KMS-11 (cell line): ENCODE data around the gene NFE2L2.

Experiments
- H2AFZ ChIP-seq: fragments of 200-600 bp; sonication (generic); 2 replicates; pipeline ENCODE4 v1.6.1; 2016; ENCODE audit warnings: antibody characterized with exemption, mixed run types, low read depth
- H3K27ac ChIP-seq: fragments of 200-600 bp; sonication (generic); 2 replicates; pipeline ENCODE4 v1.6.1; 2016; ENCODE audit warnings: mild to moderate bottlenecking, mixed run types
- H3K27me3 ChIP-seq: fragments of 200-600 bp; sonication (generic); 2 replicates; pipeline ENCODE4 v1.6.1; 2017; ENCODE audit warnings: mild to moderate bottlenecking, low read depth, mixed run types, moderate library complexity; ENCODE audit not compliant: insufficient read depth
- H3K36me3 ChIP-seq: fragments of 200-600 bp; sonication (generic); 2 replicates; pipeline ENCODE4 v1.6.1; 2017; ENCODE audit warnings: mild to moderate bottlenecking, mixed run types; ENCODE audit not compliant: insufficient read depth
- H3K4me1 ChIP-seq: fragments of 200-600 bp; sonication (generic); 2 replicates; pipeline ENCODE4 v1.6.1; 2016; ENCODE audit warnings: mild to moderate bottlenecking, low read depth, mixed run types; ENCODE audit not compliant: poor library complexity, severe bottlenecking
- H3K4me2 ChIP-seq: fragments of 200-600 bp; sonication (generic); 2 replicates; pipeline ENCODE4 v1.7.0; 2016; ENCODE audit warnings: mild to moderate bottlenecking, mixed run types
- H3K4me3 ChIP-seq: fragments of 200-600 bp; sonication (generic); IDR thresholded peaks from 2 replicates; pipeline ENCODE4 v1.6.1; 2017; ENCODE audit warnings: low read depth, low read length, mixed read lengths; ENCODE audit not compliant: insufficient read depth
- H3K79me2 ChIP-seq: fragments of 200-600 bp; sonication (generic); 2 replicates; pipeline ENCODE4 v1.6.1; 2016; ENCODE audit warnings: low read depth, mixed run types; ENCODE audit not compliant: insufficient read depth
- H3K9ac ChIP-seq: fragments of 200-600 bp; sonication (generic); 2 replicates; pipeline ENCODE4 v1.6.1; 2016; ENCODE audit warnings: mild to moderate bottlenecking, mixed run types
- H4K20me1 ChIP-seq: fragments of 200-600 bp; sonication (generic); 2 replicates; pipeline ENCODE4 v1.6.1; 2016; ENCODE audit warnings: mild to moderate bottlenecking, mixed run types; ENCODE audit not compliant: insufficient read depth
- TF ChIP-seq, protein P1 (sequence below): fragments of 200-600 bp; sonication (generic); conservative IDR thresholded peaks from 2 replicates; pipeline ENCODE4 v1.6.1; 2017; ENCODE audit warnings: low read depth, mild to moderate bottlenecking, antibody characterized with exemption, low read length, moderate library complexity, mixed read lengths

The NFE2L2 gene

DNA sequence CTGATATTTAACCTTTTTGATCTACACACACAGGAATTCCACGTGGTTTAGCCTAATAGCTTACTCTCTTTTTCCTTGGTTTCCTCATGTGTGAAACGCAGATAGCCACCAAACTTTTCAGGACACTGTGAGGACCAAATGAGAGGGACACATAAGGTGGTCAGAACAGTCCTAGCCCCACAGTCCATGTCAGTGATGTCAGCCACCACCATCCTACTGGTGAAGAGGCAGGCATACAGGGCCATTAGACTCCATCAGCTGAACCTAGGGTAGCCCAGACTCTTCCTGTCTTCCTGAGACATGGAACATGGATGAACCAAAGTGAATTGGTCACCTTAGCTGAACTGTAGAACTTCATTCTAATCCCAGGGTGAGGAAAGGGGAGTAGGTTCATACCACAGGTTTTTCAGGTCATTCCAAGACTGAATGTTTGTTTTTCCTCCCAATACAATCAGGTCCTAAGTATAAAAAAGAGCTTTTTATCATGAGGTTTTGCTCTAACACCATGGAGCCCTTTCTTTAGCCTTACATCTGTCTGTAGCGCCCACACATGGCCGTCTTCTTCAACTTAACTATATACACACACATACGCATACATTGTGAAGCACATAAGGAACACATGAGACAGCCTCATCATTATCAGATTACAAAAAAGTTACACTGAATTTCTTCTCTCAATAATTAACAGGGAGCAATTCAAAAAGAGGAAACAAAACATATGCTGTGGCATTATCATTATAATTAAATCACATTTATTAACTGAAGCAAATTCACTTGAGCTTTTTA is 18.5 kb upstream of the NFE2L2 start:
- no peaks in the 10 kb centered on the region for H3K36me3 ChIP-seq
- peak overlapping the region; percentile 79 for H3K9ac ChIP-seq
- H3K4me3 ChIP-seq: no peak overlapping the region
- TF ChIP-seq, protein P1, sequence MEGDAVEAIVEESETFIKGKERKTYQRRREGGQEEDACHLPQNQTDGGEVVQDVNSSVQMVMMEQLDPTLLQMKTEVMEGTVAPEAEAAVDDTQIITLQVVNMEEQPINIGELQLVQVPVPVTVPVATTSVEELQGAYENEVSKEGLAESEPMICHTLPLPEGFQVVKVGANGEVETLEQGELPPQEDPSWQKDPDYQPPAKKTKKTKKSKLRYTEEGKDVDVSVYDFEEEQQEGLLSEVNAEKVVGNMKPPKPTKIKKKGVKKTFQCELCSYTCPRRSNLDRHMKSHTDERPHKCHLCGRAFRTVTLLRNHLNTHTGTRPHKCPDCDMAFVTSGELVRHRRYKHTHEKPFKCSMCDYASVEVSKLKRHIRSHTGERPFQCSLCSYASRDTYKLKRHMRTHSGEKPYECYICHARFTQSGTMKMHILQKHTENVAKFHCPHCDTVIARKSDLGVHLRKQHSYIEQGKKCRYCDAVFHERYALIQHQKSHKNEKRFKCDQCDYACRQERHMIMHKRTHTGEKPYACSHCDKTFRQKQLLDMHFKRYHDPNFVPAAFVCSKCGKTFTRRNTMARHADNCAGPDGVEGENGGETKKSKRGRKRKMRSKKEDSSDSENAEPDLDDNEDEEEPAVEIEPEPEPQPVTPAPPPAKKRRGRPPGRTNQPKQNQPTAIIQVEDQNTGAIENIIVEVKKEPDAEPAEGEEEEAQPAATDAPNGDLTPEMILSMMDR: no peak; the same call in 1 of the 2 replicates
- no peaks in the 10 kb centered on the region for H4K20me1 ChIP-seq
- peak overlapping the region; percentile 88 for H3K4me2 ChIP-seq
- H3K4me1 ChIP-seq: peaks cover 96% of the 10 kb centered on the region
- H3K79me2 ChIP-seq: no peaks in the 10 kb centered on the region; the same call in 1 of the 2 replicates
- H3K27ac ChIP-seq: peak overlapping the region; percentile 99
- H2AFZ ChIP-seq: no peak overlapping the region
- H3K27me3 ChIP-seq: no peaks in the 10 kb centered on the region

DNA sequence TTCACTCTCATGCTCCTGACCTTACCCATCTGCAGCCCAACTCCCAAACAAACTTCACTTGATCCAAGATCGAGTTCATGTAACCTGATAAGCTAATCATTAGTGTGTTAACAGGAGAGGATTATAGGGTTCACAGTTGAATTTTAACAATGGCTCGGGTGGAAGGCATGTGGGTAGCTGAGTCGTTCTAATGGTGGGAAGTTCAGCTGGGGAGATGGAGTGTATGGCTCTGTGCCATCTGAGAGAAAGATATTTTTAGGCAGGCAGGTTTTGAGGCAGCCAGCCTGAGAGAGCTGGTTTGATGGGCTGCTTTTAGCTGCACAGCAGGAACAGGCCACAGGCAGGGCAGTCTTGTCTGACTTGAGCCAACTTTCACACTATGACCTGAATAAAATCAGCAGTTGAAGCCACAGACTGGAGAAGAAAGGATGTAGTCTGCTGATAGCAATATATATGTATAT is 17.7 kb upstream of the NFE2L2 start:
- Histone ChIP-seq H3K4me1 (peaks cover 96% of the 10 kb centered on the region), H4K20me1 (no peaks in the 10 kb centered on the region), H3K4me2 (peak overlapping the region; percentile 88), H3K4me3 (no peak overlapping the region), H3K27me3 (no peaks in the 10 kb centered on the region), H3K27ac (peak overlapping the region; percentile 99), H2AFZ (peak overlapping the region; percentile 50), H3K9ac (peak overlapping the region; percentile 79; the same call in 1 of the 2 replicates), H3K36me3 (no peaks in the 10 kb centered on the region), H3K79me2 (no peaks in the 10 kb centered on the region; the same call in 1 of the 2 replicates)
- TF ChIP-seq, protein P1: no peak

DNA sequence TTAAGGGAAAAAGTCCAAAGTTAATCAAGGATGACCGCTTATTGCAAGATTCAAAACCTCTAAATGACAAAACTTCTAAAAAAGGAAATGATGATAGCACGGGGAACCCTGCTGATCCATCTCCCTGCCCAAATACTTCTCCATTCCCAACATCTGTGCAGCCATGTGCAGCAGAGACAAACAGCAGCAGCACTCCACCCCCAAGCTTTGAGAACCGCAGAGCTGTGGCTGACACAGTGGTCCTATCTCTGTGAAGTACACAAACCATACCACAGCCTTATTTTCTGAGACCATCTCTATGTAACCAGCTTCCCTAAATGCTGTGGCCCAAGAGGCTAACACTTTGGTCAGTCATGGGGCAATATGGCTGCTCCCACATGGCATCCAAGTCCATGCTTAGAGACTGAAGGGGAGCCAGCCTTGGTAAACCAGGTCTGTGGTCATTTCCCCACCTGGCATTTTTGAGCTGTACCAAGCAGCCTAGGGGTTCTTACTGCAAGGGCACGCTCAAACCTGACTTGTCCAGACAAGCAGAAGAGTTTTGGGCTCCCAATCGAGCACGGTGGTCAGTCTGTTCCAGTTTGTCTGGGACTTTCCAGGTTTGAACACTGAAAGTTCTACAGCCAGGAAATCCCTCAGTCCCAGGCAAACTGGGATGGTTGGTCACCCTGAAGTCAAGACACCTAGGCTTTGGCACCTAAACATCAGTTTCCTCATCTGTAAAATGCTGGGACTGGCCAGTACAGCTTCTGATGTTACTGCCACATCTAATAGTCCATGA is 17.1 kb upstream of the NFE2L2 start:
- peaks cover 95% of the 10 kb centered on the region for H3K4me1 ChIP-seq
- no peak overlapping the region for H3K4me3 ChIP-seq
- peak overlapping the region; percentile 50; the same call in 1 of the 2 replicates for H2AFZ ChIP-seq
- H3K27ac ChIP-seq: peak overlapping the region; percentile 99
- no peaks in the 10 kb centered on the region for H3K27me3 ChIP-seq
- no peaks in the 10 kb centered on the region for H4K20me1 ChIP-seq
- TF ChIP-seq, protein P1: no peak
- no peaks in the 10 kb centered on the region; the same call in 1 of the 2 replicates for H3K79me2 ChIP-seq
- H3K36me3 ChIP-seq: no peaks in the 10 kb centered on the region
- peak overlapping the region; percentile 79; the same call in 1 of the 2 replicates for H3K9ac ChIP-seq
- H3K4me2 ChIP-seq: peak overlapping the region; percentile 88

DNA sequence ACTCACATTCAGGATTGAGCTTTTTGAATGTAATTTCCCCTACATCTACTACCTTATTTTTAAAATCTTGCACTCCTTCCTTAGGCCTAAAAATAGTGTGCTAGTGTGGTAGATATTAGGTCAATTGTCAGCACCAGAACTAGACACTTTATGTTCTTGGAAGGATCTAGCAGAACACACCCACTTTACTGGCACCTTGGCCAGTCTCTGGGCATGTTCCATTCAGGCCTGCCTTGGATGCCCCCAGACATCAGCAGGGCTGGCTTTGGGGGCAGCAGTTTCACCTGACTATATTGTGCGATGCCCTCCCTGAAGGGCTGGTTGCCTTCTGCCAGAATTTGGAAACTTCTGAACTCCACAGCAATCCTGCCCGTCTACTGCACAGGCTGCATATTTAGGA is 15.3 kb upstream of the NFE2L2 start:
- TF ChIP-seq, protein P1: no peak

More for the DNA sequence above, 15.3 kb upstream of the NFE2L2 start:
- no peak overlapping the region for H3K4me3 ChIP-seq
- H3K79me2 ChIP-seq: no peaks in the 10 kb centered on the region
- H3K4me1 ChIP-seq: peaks cover 80% of the 10 kb centered on the region
- peak overlapping the region; percentile 99; the same call in 1 of the 2 replicates for H3K27ac ChIP-seq
- no peaks in the 10 kb centered on the region for H3K36me3 ChIP-seq
- no peak overlapping the region for H2AFZ ChIP-seq
- H3K9ac ChIP-seq: no peak overlapping the region
- H3K4me2 ChIP-seq: peak overlapping the region; percentile 21; the same call in 1 of the 2 replicates
- no peaks in the 10 kb centered on the region for H3K27me3 ChIP-seq
- H4K20me1 ChIP-seq: no peaks in the 10 kb centered on the region
